BE2C (cell line): ENCODE results near the gene FOXM1.
A peak's percentile ranks its signal among the peaks of the same experiment; 100 is the strongest.
"Not testable (repeated sequence)": the region's sequence is repeated elsewhere in the genome, so short reads cannot be mapped to it uniquely, and the experiment has no call there.

Experiments used
- DNase-seq: peaks from one replicate; pipeline ENCODE4 v3.0.0-alpha.2; 2020
- H3K27me3 ChIP-seq: fragments of 250-450 bp; sonication (Bioruptor Pico); 2 replicates; pipeline ENCODE4 v1.5.1; 2020; ENCODE audit warnings: mild to moderate bottlenecking
- H3K36me3 ChIP-seq: fragments of 250-450 bp; sonication (Bioruptor Pico); 2 replicates; pipeline ENCODE4 v1.5.1; 2020; ENCODE audit warnings: mild to moderate bottlenecking
- H3K4me1 ChIP-seq: fragments of 250-450 bp; sonication (Bioruptor Pico); 2 replicates; pipeline ENCODE4 v1.5.1; 2020
- H3K4me3 ChIP-seq: 2 replicates; pipeline ENCODE4 v1.5.1; 2011; ENCODE audit warnings: low read depth, low read length
- H3K9me3 ChIP-seq: fragments of 250-450 bp; sonication (Bioruptor Pico); 2 replicates; pipeline ENCODE4 v1.5.1; 2020
- TF ChIP-seq, protein P1 (sequence below): IDR thresholded peaks from 2 replicates; pipeline ENCODE4 v1.5.1; 2012; ENCODE audit warnings: mild to moderate bottlenecking, low read depth, low read length

FOXM1 gene

DNA sequence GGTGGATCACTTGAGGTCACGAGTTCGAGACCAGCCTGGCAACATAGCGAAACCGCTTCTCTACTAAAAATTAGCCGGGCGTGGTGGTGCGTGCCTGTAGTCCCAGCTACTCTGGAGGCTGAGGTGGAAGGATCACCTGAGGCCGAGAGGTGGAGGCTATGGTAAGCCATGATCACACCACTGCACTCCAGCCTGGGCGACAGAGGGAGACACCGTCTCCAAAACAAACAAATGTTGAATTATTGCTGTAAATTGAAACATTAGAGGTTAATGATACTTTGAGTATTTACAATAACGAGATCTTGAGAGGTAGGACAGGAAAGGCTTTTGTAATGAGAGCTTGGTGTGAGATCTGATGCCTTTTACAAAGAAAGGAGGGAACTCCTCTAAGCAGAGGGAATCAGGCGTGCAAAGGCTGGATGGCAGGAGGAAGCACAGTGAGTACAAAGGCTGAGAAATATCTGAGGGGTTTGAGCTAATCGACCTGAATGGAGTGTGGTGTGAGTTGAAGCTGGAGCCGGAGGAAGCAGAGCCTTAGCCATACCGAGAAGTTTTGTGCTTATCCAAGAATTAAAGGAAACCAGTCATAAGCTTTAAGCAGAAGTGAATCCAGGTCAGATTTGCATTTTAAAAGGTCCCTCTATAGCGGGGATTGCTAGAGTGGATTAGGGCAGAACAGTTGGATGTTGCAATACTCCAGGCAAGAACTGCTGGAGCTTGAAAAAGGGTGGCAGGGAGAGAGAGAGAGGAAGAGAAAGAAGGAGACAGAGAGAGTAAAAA, 1.2 kb upstream of the FOXM1 start:
- Histone ChIP-seq H3K36me3 (peaks cover 18% of the 10 kb centered on the region), H3K9me3 (no peaks in the 10 kb centered on the region), H3K4me3 (peak overlapping the region; percentile 98), H3K27me3 (no peaks in the 10 kb centered on the region), H3K4me1 (no peaks in the 10 kb centered on the region)
- DNase-seq: no peak
- TF ChIP-seq, protein P1, sequence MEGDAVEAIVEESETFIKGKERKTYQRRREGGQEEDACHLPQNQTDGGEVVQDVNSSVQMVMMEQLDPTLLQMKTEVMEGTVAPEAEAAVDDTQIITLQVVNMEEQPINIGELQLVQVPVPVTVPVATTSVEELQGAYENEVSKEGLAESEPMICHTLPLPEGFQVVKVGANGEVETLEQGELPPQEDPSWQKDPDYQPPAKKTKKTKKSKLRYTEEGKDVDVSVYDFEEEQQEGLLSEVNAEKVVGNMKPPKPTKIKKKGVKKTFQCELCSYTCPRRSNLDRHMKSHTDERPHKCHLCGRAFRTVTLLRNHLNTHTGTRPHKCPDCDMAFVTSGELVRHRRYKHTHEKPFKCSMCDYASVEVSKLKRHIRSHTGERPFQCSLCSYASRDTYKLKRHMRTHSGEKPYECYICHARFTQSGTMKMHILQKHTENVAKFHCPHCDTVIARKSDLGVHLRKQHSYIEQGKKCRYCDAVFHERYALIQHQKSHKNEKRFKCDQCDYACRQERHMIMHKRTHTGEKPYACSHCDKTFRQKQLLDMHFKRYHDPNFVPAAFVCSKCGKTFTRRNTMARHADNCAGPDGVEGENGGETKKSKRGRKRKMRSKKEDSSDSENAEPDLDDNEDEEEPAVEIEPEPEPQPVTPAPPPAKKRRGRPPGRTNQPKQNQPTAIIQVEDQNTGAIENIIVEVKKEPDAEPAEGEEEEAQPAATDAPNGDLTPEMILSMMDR: no peak

DNA sequence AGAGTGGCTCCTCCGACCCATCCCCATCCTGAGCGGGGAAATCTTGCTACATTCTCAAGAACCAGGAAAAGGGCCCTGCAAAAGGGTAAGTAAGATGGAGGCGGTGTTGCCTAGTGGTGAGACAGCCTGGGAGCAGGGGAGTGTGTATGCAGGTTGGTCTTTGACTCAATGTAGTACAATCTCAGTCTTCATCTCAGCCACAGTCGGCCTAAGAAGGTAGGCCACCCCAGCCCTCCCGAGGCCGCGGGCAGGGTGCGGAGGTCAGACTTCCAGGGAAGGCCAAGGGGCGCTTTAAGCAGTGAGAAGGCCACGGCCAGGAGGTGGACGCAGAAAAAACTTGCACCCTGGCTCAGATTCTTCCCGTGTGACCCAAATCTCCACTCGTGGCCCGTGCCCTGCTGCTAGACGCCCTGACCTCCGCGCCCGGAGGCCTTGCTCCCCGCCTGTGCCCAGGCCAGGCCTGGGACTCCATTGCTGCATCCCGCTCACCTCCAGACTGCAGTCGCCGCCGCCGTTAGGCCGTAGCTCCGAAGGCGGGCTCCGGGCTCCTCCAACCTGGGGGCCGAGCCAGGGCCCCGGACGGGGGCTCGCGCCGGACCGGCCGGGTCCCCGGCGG, 435 bp downstream of the FOXM1 start:
- no peaks in the 10 kb centered on the region for H3K9me3 ChIP-seq
- H3K27me3 ChIP-seq: no peaks in the 10 kb centered on the region
- DNase-seq: no peak
- peaks cover 32% of the 10 kb centered on the region for H3K36me3 ChIP-seq
- TF ChIP-seq, protein P1: no peak
- peak overlapping the region; percentile 98 for H3K4me3 ChIP-seq
- H3K4me1 ChIP-seq: no peaks in the 10 kb centered on the region

DNA sequence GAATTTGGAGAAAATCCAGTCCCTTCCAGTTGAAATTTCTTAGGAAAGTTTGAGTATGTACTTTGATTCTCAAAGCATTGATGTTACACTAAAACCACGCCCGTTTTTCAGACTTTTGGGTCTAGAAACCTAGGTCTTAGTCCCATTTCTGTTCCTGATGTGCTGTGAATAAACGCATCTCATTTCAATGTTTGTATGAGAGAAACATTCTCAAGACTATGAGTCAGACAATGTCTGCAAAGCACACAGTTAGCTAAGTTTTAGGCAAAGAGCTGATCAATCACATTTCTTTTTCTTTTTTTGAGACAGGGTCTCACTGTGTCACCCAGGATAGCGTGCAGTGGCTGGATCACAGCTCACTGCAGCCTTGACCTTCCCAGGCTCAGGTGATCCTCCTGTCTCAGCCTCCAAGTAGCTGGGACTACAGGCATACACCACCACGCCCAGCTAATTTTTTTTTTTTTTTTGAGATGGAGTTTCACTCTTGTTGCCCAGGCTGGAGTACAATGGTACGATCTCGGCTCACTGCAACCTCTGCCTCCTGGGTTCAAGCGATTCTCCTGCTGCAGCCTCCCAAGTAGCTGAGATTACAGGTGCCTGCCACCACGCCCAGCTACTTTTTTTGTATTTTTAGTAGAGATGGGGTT, 7.9 kb downstream of the FOXM1 start:
- H3K9me3 ChIP-seq, H3K4me3 ChIP-seq, DNase-seq, H3K27me3 ChIP-seq, H3K4me1 ChIP-seq: not testable (repeated sequence)
- H3K36me3 ChIP-seq: peaks cover 77% of the 10 kb centered on the region

DNA sequence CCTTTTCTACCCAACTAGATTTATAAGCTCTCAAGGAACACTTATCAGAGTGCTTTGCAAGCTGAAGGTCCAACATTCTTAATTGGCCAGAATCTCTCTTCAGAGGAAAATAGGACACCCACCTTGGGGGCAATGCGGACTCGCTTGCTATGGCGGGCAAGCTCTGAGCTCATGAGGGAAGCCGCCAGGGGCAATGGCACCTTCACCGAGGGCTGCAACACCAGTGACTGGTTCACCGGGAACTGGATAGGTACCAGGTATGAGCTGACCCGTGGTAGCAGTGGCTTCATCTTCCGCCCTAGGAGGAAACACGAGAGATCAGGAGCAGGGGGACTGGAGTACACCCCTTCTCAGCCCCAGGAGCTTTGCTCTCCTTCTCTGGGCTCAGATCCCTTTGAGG, 12.8 kb downstream of the FOXM1 start:
- H3K9me3 ChIP-seq: no peaks in the 10 kb centered on the region
- no peak overlapping the region for H3K4me3 ChIP-seq
- TF ChIP-seq, protein P1: no peak
- DNase-seq: no peak
- no peaks in the 10 kb centered on the region for H3K4me1 ChIP-seq
- H3K27me3 ChIP-seq: no peaks in the 10 kb centered on the region
- peaks cover 81% of the 10 kb centered on the region for H3K36me3 ChIP-seq

DNA sequence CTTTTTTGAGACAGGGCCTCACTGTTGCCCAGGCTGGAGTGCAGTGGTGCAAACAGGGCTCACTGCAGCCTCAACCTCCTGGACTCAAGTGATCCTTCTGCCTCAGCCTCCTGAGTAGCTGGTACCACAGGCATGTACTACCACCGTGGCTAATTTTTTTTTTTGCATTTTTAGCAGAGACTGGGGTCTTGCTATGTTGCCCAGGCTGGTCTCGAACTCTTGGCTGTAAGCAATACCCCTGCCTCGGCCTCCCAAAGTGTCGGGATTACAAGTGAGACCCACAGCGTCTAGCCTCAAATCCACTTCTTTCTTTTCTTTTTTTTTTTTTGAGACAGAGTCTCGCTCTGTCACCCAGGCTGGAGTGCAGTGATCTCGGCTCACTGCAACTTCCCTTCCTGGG, 13.6 kb downstream of the FOXM1 start:
- H3K27me3 ChIP-seq, DNase-seq, H3K4me1 ChIP-seq, H3K9me3 ChIP-seq, H3K4me3 ChIP-seq: not testable (repeated sequence)
- peaks cover 82% of the 10 kb centered on the region for H3K36me3 ChIP-seq

DNA sequence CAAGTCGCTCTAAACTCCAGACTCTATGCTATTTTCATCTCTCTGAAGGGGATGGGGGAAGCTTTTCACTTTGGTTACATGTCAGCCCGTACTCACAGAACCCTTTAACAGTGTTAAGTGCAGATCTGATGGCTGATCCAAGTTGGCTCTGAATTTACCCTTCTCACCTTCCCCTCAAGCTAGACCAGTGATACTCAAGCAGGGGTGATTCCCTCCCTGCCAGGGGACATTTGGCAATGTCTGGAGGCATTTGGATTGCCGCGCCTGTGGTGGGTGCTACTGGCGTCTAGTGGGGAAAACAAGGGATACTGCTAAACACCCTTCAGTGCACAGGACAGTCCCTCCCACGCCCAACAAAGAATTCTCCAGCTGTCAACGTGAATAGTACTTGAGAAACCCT, 14.1 kb downstream of the FOXM1 start:
- no peak for DNase-seq
- H3K4me1 ChIP-seq: no peaks in the 10 kb centered on the region
- no peaks in the 10 kb centered on the region for H3K27me3 ChIP-seq
- H3K9me3 ChIP-seq: no peaks in the 10 kb centered on the region
- no peak overlapping the region for H3K4me3 ChIP-seq
- H3K36me3 ChIP-seq: peaks cover 82% of the 10 kb centered on the region
- TF ChIP-seq, protein P1: no peak

DNA sequence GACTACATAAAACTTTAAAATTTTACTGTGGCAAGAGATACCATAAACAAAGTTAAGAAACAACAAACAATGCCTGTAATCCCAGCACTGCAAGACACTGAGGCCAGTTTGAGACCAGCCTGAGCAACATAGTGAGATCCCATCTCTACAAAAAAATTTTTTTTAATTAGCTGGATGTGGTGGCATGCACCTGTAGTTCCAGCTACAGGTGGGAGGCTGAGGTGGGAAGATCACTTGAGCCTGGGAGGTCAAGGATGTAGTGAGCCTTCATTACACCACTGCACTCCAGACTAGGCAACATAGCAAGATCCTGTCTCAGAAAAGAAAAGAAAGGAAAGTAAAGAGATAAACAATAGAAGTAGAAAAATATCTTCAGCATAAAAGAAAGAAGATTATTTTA, 16.8 kb downstream of the FOXM1 start:
- H3K36me3 ChIP-seq: peaks cover 59% of the 10 kb centered on the region

More for the DNA sequence above, 16.8 kb downstream of the FOXM1 start:
- no peaks in the 10 kb centered on the region for H3K9me3 ChIP-seq
- no peaks in the 10 kb centered on the region for H3K4me1 ChIP-seq
- no peaks in the 10 kb centered on the region for H3K27me3 ChIP-seq
- H3K4me3 ChIP-seq: no peak overlapping the region
- no peak for DNase-seq
- TF ChIP-seq, protein P1: no peak
